Hepatocyte (in vitro differentiated cells): ENCODE results near the gene GRIK1. TPM values are rescaled to one million over a fixed set of nuclear protein-coding genes. Genes with fewer than 3 reads are reported as not detected.

Source experiments
- DNase-seq: peaks from one replicate; pipeline ENCODE4 v3.0.0-alpha.2; 2016; ENCODE audit warnings: low spot score
- H2AFZ ChIP-seq: fragments of 200-600 bp; sonication (generic); 2 replicates; pipeline ENCODE4 v1.6.0; 2016; ENCODE audit warnings: antibody characterized with exemption, mild to moderate bottlenecking
- H3K27ac ChIP-seq: fragments of 200-600 bp; sonication (generic); 2 replicates; pipeline ENCODE4 v1.5.1; 2016; ENCODE audit warnings: mild to moderate bottlenecking
- H3K27me3 ChIP-seq: fragments of 200-600 bp; sonication (generic); 2 replicates; pipeline ENCODE4 v1.6.1; 2016
- H3K36me3 ChIP-seq: fragments of 200-600 bp; sonication (generic); replicated peaks from 2 replicates; pipeline ENCODE4 v1.5.1; 2016; ENCODE audit warnings: low read depth; ENCODE audit not compliant: insufficient read depth
- H3K4me1 ChIP-seq: fragments of 200-600 bp; sonication (generic); 2 replicates; pipeline ENCODE4 v1.5.1; 2016; ENCODE audit warnings: mild to moderate bottlenecking, moderate library complexity; ENCODE audit not compliant: insufficient read depth
- H3K4me2 ChIP-seq: fragments of 200-600 bp; sonication (generic); 2 replicates; pipeline ENCODE4 v1.6.0; 2016
- H3K4me3 ChIP-seq: fragments of 200-600 bp; sonication (generic); 2 replicates; pipeline ENCODE4 v1.5.1; 2016; ENCODE audit warnings: mild to moderate bottlenecking
- H3K79me2 ChIP-seq: fragments of 200-600 bp; sonication (generic); 2 replicates; pipeline ENCODE4 v1.6.0; 2017; ENCODE audit warnings: mild to moderate bottlenecking
- H3K9me2 ChIP-seq: fragments of 200-600 bp; sonication (generic); replicated peaks from 2 replicates; pipeline ENCODE4 v1.6.0; 2017; ENCODE audit warnings: mild to moderate bottlenecking; ENCODE audit not compliant: insufficient read depth
- H3K9me3 ChIP-seq: fragments of 200-600 bp; sonication (generic); 2 replicates; pipeline ENCODE4 v1.5.1; 2016; ENCODE audit warnings: low read depth, mild to moderate bottlenecking
- H4K20me1 ChIP-seq: fragments of 200-600 bp; sonication (generic); 2 replicates; pipeline ENCODE4 v1.6.0; 2016; ENCODE audit warnings: mild to moderate bottlenecking; ENCODE audit not compliant: insufficient read depth, poor library complexity, severe bottlenecking
- CTCF ChIP-seq: fragments of 200-600 bp; sonication (generic); IDR thresholded peaks from 2 replicates; pipeline ENCODE4 v1.5.1; 2016; ENCODE audit warnings: antibody characterized with exemption, mild to moderate bottlenecking; ENCODE audit not compliant: poor library complexity
- EZH2 ChIP-seq: fragments of 200-600 bp; sonication (generic); IDR thresholded peaks from 2 replicates; pipeline ENCODE4 v1.6.1; 2016; ENCODE audit warnings: antibody characterized with exemption, mild to moderate bottlenecking, borderline replicate concordance
- EZH2phosphoT487 ChIP-seq: fragments of 200-600 bp; sonication (generic); IDR thresholded peaks from one replicate; pipeline ENCODE4 v1.6.1; 2018; ENCODE audit warnings: antibody characterized with exemption, mild to moderate bottlenecking, low read depth, moderate library complexity; ENCODE audit not compliant: unreplicated experiment, severe bottlenecking
- WGBS: methylation state at CpG from one replicate; pipeline ENCODE4 v1.1.6; 2016; ENCODE audit warnings: low lambda C conversion rate; ENCODE audit errors: missing lambda C conversion rate; 5-methylcytosine and 5-hydroxymethylcytosine counted together
- polyA plus RNA-seq: library from polyadenylated mRNA; unstranded; fragments of >200 nt; fragmentation: Nextera tagmentation; extraction: Ambion mirVana; gene quantifications from 2 replicates; pipeline ENCODE4 v1.2.1, GENCODE V29; 2016
- total RNA-seq: library from RNA; depleted of rRNA; stranded (reverse); fragments of >200 nt; gene quantifications from 2 replicates; pipeline ENCODE4 v1.2.3, GENCODE V29; 2014

The GRIK1 gene
- total and polyA plus RNA-seq, 2 experiments from 2014 or later = 0.77 to 2.3 TPM

GRCh38 chr21:29887313-29888009 is 52.3 kb downstream of the GRIK1 start:
- H2AFZ ChIP-seq = no peak overlapping the region
- H3K36me3 ChIP-seq = no peaks in the 10 kb centered on the region
- H3K4me3 ChIP-seq = no peak overlapping the region
- no peaks in the 10 kb centered on the region for H3K9me2 ChIP-seq
- no peaks in the 10 kb centered on the region for H3K79me2 ChIP-seq
- H3K4me1 ChIP-seq = no peaks in the 10 kb centered on the region
- no peaks in the 10 kb centered on the region for H4K20me1 ChIP-seq
- H3K27me3 ChIP-seq = no peaks in the 10 kb centered on the region
- no peak for DNase-seq
- no peaks in the 10 kb centered on the region for H3K9me3 ChIP-seq
- H3K4me2 ChIP-seq = no peak overlapping the region
- TF ChIP-seq CTCF (no peak), EZH2phosphoT487 (no peak), EZH2 (no peak)
- no peak overlapping the region for H3K27ac ChIP-seq

- H3K36me3 ChIP-seq = no peaks in the 10 kb centered on the region
- 15% methylated on average over 1 of the region's 1 CpG for WGBS
- TF ChIP-seq EZH2phosphoT487 = no peak
- TF ChIP-seq EZH2 = no peak
- TF ChIP-seq CTCF = no peak
- no peak overlapping the region for H2AFZ ChIP-seq
- no peak overlapping the region for H3K27ac ChIP-seq
- no peaks in the 10 kb centered on the region for H3K27me3 ChIP-seq
- no peaks in the 10 kb centered on the region for H3K9me2 ChIP-seq
- DNase-seq = no peak
- H3K4me3 ChIP-seq = no peak overlapping the region
- H3K9me3 ChIP-seq = no peaks in the 10 kb centered on the region
- no peaks in the 10 kb centered on the region for H4K20me1 ChIP-seq
- no peaks in the 10 kb centered on the region for H3K79me2 ChIP-seq
- H3K4me1 ChIP-seq = no peaks in the 10 kb centered on the region
- H3K4me2 ChIP-seq = no peak overlapping the region
These were observed 54.3 kb downstream of the GRIK1 start for GRCh38 chr21:29885491-29885890.

GRCh38 chr21:29875873-29876272 is 63.9 kb downstream of the GRIK1 start:
- DNase-seq = no peak
- no peaks in the 10 kb centered on the region for H3K27me3 ChIP-seq
- no peaks in the 10 kb centered on the region for H3K36me3 ChIP-seq
- no peaks in the 10 kb centered on the region for H3K79me2 ChIP-seq
- no peak overlapping the region for H3K4me3 ChIP-seq
- H3K9me3 ChIP-seq = no peaks in the 10 kb centered on the region
- H3K9me2 ChIP-seq = no peaks in the 10 kb centered on the region
- H3K27ac ChIP-seq = no peak overlapping the region
- 57% methylated on average over 1 of the region's 1 CpG for WGBS
- TF ChIP-seq CTCF = no peak
- no peak for TF ChIP-seq EZH2phosphoT487
- no peak overlapping the region for H2AFZ ChIP-seq
- no peaks in the 10 kb centered on the region for H3K4me1 ChIP-seq
- H4K20me1 ChIP-seq = no peaks in the 10 kb centered on the region
- H3K4me2 ChIP-seq = no peak overlapping the region
